Measurements from ENCODE around the gene YWHAH. TPM values are rescaled to one million over a fixed set of nuclear protein-coding genes. Genes with fewer than 3 reads are reported as not detected.

Gene YWHAH
- total RNA-seq, 2 donors from 2014 or later: 162 to 193 TPM

DNA sequence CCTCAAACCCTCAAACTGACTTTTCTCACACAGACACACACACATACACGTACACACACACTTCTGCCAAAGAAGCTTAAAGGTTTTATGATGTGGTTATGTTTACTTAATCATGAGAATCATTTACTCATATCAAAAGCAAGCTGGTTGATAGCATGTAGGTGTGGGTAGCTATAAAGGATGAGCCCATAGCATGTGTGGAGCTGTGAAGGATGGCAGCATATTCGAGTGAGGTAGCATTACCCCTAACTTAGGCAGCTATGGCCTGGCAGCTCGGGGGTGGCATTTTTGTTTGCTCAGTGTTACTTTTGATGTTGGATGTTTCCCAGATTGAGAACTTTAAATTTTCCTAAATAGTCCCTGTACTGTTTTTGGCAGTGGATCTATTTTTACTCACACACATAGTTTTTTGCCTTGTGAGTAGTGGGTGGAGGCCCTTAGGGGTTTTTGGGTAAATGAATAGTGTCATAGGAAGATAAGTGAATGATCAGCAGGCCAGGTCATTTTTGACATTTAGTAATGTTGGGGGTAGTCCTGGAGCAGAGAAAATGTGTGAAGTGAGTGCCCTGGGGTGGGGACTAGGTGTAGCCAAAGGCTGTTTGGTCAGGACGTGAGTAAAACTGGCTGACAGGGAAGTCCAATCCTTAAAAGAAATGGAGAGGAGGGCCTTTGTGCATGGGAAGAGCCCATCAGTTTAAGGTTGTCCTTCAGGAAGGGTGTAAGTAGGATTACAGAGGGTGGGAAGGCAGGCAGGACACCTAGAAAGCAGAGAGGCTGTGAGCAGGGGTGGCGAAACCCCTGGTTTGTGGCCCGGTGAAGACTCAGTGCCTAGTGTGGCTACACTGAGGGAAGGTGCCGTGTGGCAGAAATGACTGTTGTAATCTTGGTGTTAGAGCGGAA is 7.1 kb downstream of the YWHAH start:
- WGBS, 2 experiments (ENCODE audit: insufficient coverage in 1 of 2, insufficient read length in 1 of 2): 88 to 91% methylated on average over 3 to 7 of the region's 8 CpGs
- Mint-ChIP-seq H3K27ac (peak overlapping the region; percentile 2), H3K4me3 (no peak overlapping the region), H3K27me3 (ENCODE audit: insufficient read depth) (no peaks in the 10 kb centered on the region), H3K36me3 (ENCODE audit: low read depth) (peaks cover 54% of the 10 kb centered on the region), H3K4me1 (peaks cover 23% of the 10 kb centered on the region), H3K9me3 (no peaks in the 10 kb centered on the region)
- Histone ChIP-seq H3K36me3 (ENCODE audit: control insufficient read depth, insufficient read depth, low read length) (peaks cover 93% of the 10 kb centered on the region), H3K9me3 (ENCODE audit: control insufficient read depth, low read length) (no peaks in the 10 kb centered on the region), H3K4me3 (ENCODE audit: low read length) (no peak overlapping the region), H3K27ac (ENCODE audit: low read depth, low read length) (no peak overlapping the region), H3K27me3 (ENCODE audit: control insufficient read depth, insufficient read depth, low read length, poor library complexity, severe bottlenecking) (no peaks in the 10 kb centered on the region), H3K9ac (ENCODE audit: extremely low read depth, low read length, poor library complexity, severe bottlenecking) (no peak overlapping the region), H3K4me1 (ENCODE audit: control insufficient read depth, insufficient read depth, low read length) (peaks cover 3% of the 10 kb centered on the region)
- no peak for DNase-seq
- TF ChIP-seq, protein P1, sequence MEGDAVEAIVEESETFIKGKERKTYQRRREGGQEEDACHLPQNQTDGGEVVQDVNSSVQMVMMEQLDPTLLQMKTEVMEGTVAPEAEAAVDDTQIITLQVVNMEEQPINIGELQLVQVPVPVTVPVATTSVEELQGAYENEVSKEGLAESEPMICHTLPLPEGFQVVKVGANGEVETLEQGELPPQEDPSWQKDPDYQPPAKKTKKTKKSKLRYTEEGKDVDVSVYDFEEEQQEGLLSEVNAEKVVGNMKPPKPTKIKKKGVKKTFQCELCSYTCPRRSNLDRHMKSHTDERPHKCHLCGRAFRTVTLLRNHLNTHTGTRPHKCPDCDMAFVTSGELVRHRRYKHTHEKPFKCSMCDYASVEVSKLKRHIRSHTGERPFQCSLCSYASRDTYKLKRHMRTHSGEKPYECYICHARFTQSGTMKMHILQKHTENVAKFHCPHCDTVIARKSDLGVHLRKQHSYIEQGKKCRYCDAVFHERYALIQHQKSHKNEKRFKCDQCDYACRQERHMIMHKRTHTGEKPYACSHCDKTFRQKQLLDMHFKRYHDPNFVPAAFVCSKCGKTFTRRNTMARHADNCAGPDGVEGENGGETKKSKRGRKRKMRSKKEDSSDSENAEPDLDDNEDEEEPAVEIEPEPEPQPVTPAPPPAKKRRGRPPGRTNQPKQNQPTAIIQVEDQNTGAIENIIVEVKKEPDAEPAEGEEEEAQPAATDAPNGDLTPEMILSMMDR (conservative IDR thresholded peaks at IDR 0.05): no peak

- Histone ChIP-seq H3K4me1 (ENCODE audit: control insufficient read depth, insufficient read depth, low read length) (peaks cover 3% of the 10 kb centered on the region), H3K9me3 (ENCODE audit: control insufficient read depth, low read length) (no peaks in the 10 kb centered on the region), H3K4me3 (ENCODE audit: low read length) (no peak overlapping the region), H3K9ac (ENCODE audit: extremely low read depth, low read length, poor library complexity, severe bottlenecking) (no peak overlapping the region), H3K27me3 (ENCODE audit: control insufficient read depth, insufficient read depth, low read length, poor library complexity, severe bottlenecking) (no peaks in the 10 kb centered on the region), H3K36me3 (ENCODE audit: control insufficient read depth, insufficient read depth, low read length) (peaks cover 96% of the 10 kb centered on the region), H3K27ac (ENCODE audit: low read depth, low read length) (no peak overlapping the region)
- DNase-seq: no peak
- H3K36me3 Mint-ChIP-seq (ENCODE audit: low read depth): peaks cover 60% of the 10 kb centered on the region
- no peaks in the 10 kb centered on the region for H3K9me3 Mint-ChIP-seq
- 80 to 82% methylated on average over 1 to 2 of the region's 2 CpGs for WGBS, 2 experiments (ENCODE audit: insufficient coverage in 1 of 2, insufficient read length in 1 of 2)
- no peak overlapping the region for H3K4me3 Mint-ChIP-seq
- no peaks in the 10 kb centered on the region for H3K27me3 Mint-ChIP-seq (ENCODE audit: insufficient read depth)
- peaks cover 23% of the 10 kb centered on the region for H3K4me1 Mint-ChIP-seq
- H3K27ac Mint-ChIP-seq: peak overlapping the region; percentile 2
- TF ChIP-seq, protein P1 (conservative IDR thresholded peaks at IDR 0.05): peak; percentile 51
Observed at GRCh38 chr22:31952094-31952401, 7.7 kb downstream of the YWHAH start.

DNA sequence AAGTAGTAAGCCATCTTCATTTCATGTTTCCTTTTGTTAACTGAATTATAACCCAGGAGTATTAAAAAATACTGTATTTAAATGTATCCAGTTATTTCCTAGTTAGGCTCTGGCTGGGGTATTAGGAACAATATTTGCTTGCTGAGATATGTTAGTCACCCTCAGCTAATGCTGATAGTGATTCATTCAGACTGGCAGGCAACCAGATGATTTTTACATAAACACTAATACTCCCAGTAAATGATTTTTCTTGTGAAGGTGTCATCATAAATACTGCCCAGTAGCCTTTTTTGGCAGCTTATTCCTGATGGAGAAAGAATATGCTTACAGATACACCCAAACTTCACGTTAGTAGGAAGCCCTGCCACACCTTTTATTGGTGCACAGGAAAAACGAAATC is 8.1 kb downstream of the YWHAH start:
- H3K27ac Mint-ChIP-seq: no peak overlapping the region
- no peak for DNase-seq
- Histone ChIP-seq H3K27me3 (ENCODE audit: control insufficient read depth, insufficient read depth, low read length, poor library complexity, severe bottlenecking) (no peaks in the 10 kb centered on the region), H3K4me1 (ENCODE audit: control insufficient read depth, insufficient read depth, low read length) (peaks cover 3% of the 10 kb centered on the region), H3K9me3 (ENCODE audit: control insufficient read depth, low read length) (no peaks in the 10 kb centered on the region), H3K36me3 (ENCODE audit: control insufficient read depth, insufficient read depth, low read length) (peaks cover 96% of the 10 kb centered on the region), H3K9ac (ENCODE audit: extremely low read depth, low read length, poor library complexity, severe bottlenecking) (no peak overlapping the region), H3K27ac (ENCODE audit: low read depth, low read length) (no peak overlapping the region), H3K4me3 (ENCODE audit: low read length) (no peak overlapping the region)
- H3K9me3 Mint-ChIP-seq: no peaks in the 10 kb centered on the region
- WGBS, 2 experiments (ENCODE audit: insufficient coverage in 1 of 2, insufficient read length in 1 of 2): 96 to 100% methylated on average over 2 of the region's 2 CpGs
- peaks cover 62% of the 10 kb centered on the region for H3K36me3 Mint-ChIP-seq (ENCODE audit: low read depth)
- H3K4me3 Mint-ChIP-seq: no peak overlapping the region
- peaks cover 23% of the 10 kb centered on the region for H3K4me1 Mint-ChIP-seq
- TF ChIP-seq, protein P1 (conservative IDR thresholded peaks at IDR 0.05): no peak
- H3K27me3 Mint-ChIP-seq (ENCODE audit: insufficient read depth): no peaks in the 10 kb centered on the region
